Sciatic nerve (tissue), 2 donors: ENCODE data around the gene DBN1. TPM values are rescaled to one million over a fixed set of nuclear protein-coding genes. Genes with fewer than 3 reads are reported as not detected.

Experiments used
- ATAC-seq: fragments of 200-7000 bp; cut with Tn5 transposase; one replicate; pipeline ENCODE4 v1.9.1; 2020; ENCODE audit warnings: mild to moderate bottlenecking, moderate library complexity
- DNase-seq: peaks from one replicate; pipeline ENCODE4 v3.0.0-alpha.2; 2020; ENCODE audit warnings: low spot score
- intact Hi-C: fragments of 100-400 bp; cut with DNase I; formaldehyde crosslinking; loops from one replicate; pipeline ENCODE4 v1.14.2; 2022
- total RNA-seq: library from RNA; stranded (reverse); fragmentation: NEBNext Ultra II Directional; extraction: Animal tissue kit (Norgen Biotek cat#: 25700); gene quantifications from one replicate; pipeline ENCODE4 v1.2.1, GENCODE V29; 2021
- donor health status: DM: no; HTN: no; CAD: no.
- donor health status: DM: no; HTN: no; CAD: no.

Gene DBN1
- total RNA-seq, 1 donor from 2014 or later, result 63.5 TPM

DNA sequence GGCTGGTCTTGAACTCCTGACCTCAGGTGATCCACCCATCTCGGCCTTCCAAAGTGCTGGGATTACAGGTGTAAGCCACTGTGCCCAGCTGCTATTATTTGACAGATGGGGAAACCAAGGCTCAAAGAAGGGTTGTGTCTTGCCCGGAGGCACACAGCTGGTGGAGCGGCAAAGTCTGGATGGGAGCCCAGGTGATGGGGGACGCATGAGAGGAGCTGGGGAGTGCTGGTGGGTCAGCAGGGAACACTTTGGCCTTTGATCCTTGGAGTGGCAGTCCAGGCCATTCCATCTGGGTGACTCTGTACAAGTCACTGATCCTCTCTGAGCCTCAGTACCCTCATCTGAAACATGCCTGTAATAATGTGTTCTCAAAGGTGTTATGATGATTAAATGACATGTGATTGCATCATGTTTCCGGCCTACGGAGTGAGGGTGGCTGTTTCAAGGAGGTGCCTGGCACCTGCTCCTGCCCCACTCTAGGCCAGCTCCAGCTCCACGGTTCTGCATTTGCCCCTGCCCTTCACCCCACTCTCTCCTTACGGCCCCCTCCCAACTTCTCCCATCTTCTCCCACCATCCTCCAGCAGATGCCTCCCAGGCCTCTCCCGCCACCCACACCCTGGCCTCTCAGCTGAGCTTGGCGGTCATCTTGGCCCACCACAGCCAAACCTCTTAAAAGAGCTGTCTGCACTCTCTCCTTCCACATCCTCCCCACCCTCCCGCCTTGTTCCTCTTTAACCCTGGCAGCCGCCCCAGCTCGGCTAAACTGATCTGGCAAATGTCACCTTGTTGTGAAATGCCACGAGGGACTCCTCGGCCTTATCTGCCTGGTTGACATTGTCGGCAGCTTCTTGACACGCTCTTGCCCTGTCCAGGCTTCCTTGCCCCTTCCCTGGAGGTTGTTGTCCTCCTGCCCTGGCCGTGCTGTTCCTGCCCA, 5.5 kb upstream of the DBN1 start:
- ATAC-seq (peak; percentile 69), DNase-seq (peak; percentile 83)
- intact Hi-C loops, result no loop called here

- ATAC-seq (no peak), DNase-seq (no peak)
- intact Hi-C loops, result no loop called here
Measured at GRCh38 chr5:177477701-177478477, 4.5 kb upstream of the DBN1 start.

DNA sequence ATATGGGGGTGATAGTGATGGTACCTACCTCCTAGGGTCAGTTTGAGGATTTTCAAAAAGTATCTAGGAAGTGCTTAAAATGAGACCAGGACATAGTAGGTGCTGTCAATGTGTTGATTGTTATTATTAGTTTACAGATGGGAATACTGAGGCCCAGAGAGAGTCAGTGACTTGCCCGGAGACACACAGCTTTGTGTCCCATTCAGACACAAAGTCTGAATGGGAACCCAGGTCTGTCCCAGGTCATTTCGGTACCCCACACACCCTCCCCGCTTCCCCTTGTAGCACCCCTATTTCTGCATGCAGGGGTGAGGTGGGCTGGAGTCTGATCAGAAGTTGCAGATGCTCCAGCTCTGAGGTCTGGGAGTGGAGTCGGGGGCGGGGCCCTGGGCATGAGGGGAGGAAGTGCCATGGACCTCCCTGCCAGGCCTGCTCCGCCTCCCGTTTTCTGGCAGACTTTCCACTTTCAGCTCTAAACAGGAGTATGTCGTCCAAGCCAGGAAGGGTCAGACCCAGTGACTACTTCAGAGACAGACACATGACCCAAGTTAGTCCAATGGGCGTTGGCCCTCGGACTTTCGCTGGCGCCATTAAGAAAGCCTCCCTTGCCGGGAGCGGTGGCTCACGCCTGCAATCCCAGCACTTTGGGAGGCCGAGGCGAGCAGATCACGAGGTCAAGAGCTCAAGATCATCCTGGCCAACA, 3.2 kb upstream of the DBN1 start:
- intact Hi-C loops, result no loop called here
- ATAC-seq (peak; percentile 27), DNase-seq (no peak)

DNA sequence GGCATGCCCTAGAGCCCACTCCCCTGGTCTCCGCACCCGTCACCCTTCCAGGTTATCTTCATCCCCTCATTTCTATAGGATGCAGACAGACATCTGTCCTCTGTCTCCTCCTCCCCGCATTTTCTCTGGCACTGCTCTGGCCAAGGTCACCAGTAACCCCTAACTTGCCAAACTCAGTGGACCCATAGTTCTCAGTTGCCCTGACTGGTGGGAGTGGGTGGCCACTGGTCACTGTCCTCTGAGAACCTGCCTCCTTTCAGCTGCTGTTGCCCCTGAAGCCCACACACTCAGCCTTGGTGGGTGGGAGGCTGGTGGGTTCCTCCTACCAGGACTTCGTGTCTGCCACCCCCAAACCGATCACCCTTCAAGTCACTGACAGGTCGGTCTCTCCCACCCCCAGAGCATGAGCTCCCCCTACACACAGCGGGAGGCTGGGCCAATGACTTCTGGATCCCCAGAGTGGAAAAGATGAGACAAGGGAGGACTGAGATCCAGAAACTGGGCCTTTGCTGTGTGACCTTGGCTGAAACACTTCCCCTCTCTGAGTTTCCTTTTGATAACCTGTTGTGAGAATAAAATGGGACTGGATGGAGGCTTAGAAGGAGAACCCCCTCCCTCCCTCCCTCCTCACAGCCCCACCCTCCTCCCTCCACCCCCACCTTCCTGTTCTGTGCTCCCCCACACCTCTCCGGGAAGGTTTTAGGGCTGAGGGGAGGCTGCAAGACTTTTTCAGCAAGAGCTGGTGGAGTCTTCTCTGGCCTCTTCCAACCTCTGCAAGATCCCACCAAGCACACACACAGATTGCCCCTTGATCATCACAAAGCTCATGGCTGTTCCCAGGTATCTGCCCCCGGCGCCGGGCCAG, 2.4 kb upstream of the DBN1 start:
- DNase-seq (no peak), ATAC-seq (no peak)
- intact Hi-C loops, result no loop called here

DNA sequence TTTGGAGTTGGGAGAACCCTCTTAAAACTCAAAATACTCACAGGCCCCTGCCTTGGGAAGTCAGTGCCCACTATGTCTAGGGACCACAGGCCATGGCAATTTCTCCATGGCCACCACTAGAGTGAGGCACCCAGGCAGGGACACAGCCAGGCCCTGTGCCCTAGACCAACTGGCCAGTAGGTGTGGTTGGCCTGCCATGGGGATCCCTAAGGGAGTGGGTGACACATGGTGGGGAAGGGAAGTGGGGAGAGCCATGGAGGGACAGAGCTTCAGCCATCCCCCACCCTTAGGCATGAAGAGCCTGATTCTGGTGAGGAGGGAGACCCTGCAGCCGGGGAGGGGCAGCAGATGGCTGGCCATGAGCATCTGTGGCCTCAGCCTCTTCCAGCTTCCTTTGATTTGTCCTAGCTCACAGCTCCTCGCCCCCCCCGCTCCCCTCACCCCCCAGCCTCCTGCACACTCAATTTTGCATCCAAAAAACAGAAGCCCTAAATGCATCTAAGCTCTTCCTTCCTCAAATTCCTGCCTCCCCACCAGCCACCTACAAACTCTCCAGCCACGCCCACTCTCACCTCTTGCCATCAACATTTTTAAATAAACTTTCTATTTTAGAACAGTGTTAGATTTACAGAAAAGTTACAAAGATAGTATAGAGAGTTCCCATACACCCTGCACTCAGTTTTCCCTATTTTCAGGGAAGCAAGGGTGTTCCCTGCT, 1.6 kb upstream of the DBN1 start:
- ATAC-seq (no peak), DNase-seq (no peak)
- intact Hi-C loops, result no loop called here

GRCh38 chr5:177474002-177474476, 605 bp upstream of the DBN1 start:
- DNase-seq, result no peak
- ATAC-seq, result no peak
- intact Hi-C loops, result no loop called here

DNA sequence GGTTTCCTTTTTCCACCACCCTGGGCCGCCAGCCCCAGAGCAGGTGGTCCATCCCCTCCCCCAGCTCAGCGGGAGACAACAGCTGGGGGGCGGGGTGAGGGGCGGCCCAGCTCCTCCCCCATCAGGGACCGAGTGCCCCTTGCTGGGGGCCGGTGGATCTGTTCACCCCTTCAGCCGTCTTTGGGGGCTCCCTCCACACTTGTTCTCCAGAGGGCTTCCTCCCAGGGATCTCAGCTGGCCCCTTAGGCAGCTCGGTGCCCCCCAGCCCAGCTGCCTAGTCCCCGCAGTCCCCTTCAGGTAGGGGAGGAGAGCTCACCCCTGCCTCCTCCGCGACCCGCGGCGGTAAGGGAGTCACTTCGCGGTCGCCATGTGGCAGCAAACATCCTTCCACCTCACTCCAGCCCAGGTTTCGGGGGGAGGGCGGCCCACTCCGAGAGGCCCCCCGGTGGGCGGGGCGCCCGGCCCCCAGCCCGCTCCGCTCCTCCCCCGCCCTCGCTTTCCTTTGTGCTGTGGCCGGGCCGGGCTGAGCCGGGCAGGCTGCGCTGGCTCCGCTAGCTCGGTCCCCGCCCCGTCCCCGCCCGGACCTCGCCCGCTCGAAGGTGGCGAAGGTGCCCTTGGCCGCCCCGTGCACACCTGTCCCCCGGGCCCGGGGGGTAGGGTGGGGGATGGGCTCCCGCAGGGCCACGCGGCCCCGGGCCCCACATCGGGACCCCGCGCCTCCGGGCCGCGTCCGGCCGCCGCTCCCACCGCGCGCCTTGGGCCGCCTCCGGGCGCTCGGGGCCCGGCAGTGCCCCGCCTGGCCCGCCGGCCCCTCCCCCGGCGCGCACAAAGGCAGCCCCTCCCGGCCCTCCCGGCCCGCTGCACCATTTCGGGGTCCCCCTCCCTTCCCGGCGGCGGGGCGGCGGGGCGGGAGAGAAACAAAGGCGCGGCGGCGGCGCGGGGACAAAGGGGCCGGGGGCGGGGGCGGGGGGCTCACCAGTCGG, 683 bp downstream of the DBN1 start:
- DNase-seq, result no peak
- intact Hi-C loops, result no loop called here
- ATAC-seq, result peak; percentile 6

DNA sequence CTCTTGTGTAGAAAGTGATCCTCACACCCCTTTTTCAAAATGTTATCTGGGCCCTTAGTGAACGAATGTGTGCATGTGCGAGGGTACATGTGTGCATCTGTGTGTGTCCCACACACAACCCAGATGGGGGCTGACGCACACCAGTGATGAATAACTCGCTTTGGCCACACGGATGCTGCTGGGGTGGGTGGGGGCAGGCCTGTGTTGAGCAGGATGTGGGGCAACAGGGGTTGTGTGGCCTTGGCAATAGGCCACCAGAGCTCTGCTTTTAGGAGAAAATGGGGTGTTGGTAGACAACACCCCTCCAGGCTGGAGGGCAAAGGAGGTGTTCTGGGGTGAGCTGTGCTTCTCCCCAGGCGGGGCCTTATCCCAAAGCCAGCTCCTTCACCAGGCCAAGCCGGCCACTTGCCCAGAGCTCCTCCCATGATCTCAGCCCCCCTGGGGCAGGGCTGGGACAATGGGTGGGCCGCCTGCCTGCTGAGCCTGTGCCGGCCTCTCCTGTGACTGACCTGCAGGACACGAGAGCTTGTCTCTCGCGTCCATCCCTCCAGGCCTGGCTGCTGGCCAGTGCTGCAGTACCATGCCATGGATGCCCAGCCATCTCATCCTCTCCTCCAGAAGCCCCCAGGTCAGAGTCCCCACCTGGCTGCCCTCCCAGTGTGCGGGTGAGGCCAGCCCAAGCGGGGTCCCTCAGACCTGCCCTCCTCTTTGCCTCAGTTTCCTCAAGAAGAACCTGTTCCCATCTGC, 1.7 kb downstream of the DBN1 start:
- ATAC-seq (peak; percentile 58), DNase-seq (no peak)
- intact Hi-C loops, result no loop called here

DNA sequence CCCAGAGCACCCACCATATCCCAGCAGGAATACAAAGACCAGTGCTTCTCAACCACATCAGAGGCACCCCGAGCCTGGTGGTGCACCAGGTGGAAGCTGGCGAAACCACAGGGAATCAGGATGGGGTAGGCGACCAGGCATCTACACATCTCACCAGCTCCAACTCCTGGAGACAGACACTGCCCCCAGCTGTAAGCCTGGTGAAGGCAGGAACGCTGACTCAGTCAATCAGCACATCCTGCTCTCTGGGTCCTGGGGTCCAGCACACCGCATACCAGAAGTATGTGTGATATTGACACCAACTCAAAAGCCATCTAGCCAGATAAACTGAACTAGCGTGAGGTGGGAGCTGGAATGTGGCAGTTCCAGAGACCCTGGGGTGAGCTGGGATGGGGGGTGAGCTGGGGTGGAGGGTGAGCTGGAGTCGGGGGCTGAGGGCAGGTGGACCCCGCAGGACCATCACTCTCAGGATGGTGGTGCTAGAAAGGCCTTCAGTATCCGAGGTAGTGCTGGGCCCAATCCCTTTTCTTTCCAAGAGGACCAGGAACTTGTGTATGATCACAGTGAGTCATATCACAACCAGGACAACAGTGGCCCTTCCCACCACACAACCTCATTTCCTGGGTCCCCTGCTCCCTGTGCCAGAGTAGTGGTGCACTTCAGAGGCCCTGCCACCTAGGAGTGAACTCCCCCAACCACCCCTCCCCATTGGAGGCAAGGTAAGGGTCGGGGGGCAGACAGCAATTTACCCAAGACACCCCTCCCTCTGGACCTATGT, 2.5 kb downstream of the DBN1 start:
- intact Hi-C loops, result no loop called here

GRCh38 chr5:177469750-177470525, 3.5 kb downstream of the DBN1 start:
- ATAC-seq (no peak), DNase-seq (no peak)
- intact Hi-C loops, result no loop called here

More for the DNA sequence above, 2.5 kb downstream of the DBN1 start:
- ATAC-seq, result no peak
- no peak for DNase-seq

DNA sequence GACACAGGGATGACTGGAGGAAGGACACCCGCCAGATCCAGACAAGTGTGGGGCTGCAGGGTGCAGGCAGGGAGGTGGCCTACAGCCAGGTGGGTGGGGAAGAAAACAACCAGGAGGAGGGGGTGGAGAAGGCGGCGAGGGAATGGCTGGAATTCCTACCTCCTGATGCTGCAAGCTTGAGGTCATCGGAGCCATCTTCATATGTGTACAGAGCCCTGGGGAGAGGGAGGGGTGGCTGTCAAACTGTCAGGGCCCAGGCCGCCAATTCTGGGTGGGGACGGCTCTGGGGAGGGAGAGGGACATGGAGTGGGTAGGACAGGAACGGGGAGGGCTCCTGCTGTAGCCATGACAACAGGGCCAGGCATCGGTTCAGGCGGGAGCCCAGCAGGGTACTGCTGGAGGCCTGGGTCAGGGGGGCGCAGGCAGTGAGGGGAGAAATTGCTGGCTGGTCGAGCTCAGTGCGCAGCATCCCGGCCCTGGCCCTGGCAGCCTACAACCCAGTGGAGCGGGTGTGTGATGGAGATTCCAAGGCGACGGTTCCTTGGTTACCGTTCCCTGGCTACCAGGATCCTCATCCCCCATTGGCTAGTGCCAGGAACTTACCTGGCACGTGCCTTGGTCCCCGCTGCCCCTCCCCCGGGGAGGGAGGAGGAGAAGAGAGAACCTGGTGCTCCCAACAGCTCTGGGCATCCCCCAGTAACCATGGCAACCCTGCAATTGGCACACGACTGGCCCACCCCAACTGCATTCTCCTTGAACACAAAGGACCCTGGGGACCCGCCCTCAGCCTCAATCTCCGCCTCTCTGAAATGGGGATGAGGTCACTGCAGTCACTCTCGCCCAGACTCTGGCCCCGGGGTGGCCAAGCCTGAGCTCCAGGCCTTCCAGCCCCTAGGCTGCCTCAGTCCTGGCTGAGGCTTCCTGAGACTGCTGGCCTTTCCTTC, 4.5 kb downstream of the DBN1 start:
- DNase-seq (no peak), ATAC-seq (peak; percentile 14)
- intact Hi-C loops, result no loop called here

DNA sequence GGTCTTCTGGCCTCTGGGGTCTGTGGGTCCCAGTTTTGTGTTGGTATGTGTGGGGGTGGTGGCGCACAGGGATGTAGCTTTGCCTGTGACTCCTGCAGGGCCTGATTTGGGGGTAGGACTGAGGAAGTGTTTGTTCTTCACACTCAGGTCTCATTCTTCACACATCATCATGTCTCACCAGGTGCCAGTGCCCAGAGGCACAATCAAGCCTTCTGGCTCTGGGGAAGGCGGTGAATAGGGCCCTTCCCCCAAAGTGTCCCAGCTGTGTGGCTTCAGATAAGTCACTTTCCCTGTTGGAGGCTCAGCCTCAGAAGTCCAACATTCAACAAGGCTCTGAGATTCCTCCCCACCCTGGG, 5.1 kb downstream of the DBN1 start:
- intact Hi-C loops, result no loop called here
- no peak for ATAC-seq
- no peak for DNase-seq

DNA sequence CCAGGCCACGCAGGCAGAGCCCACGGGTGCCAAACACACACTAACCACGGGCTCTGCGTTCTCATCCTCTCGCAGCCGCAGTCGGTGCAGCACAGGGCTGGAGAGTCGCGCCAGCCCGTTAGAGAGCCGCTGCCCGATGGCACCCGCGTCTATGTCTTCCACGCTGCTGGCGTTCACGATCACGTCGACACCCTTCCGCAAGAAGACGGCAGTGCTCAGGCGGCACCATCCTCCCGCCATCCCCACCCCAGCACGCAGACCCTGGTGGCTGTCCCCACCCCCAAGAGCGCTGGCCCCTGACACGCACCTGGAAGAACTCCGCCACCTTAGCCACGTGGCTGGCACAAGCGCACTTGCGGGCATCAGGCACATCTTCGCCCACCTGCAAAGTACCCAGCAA, 6.0 kb downstream of the DBN1 start:
- intact Hi-C loops, result no loop called here
- no peak for ATAC-seq
- no peak for DNase-seq

DNA sequence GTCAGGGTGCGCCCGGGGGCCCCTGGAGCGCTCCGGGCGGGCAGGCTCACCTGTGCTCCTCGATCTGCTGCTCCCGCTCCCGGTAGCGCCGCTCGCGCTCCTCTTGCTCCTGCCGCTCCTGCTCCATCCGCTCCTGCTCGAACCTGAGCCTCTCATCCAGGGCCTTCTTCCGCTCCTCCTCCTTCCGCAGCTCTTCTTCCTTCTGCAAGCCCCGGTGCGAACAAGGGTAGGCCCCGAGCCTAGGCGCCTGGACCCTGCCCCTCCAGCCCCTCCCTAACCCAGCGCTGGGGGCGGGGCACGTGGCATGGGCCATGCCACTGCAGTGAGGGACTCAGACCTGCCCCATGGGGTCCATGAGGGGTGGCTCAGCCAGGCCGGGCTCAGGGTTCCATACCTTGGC, 6.6 kb downstream of the DBN1 start:
- intact Hi-C loops, result no loop called here
- no peak for DNase-seq
- no peak for ATAC-seq
